GM15510 (cell line): ENCODE data around the gene THOC7.

ENCODE experiments used
- POLR2A ChIP-seq: IDR thresholded peaks from 3 replicates; pipeline ENCODE4 v1.6.1; 2011; ENCODE audit warnings: borderline replicate concordance; ENCODE audit not compliant: insufficient read length; ENCODE audit errors: extremely low read depth

Gene THOC7

DNA sequence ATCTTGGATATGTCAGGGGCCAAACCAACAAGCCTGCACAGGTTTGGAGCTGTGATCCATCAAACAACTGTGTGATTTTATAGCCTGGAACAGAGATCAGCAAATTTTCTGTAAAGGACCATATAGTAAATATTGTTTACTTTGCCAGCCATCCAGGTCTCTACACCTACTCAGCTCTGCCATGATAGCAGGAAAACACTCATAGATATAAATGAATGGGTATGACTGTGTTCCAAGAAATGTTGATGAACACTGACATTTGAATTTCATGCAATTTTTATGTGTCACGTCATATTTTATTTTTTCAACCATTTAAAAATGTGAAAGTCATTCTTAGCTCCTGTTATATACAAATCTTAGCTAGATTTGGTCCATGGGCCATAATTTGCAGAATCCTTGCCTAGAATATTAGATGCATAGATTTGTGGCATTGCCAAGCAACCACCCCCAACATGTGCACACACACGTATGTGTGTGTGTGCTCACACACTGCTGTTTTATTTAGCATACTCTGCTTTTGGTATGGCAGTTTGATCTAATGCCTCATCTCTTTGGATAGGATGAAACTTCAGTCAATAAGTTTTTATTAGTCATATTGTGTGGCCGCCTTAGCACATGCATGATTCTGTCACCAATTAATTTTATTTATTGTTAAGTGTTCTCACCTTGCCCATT is 6.5 kb upstream of the THOC7 start:
- TF ChIP-seq POLR2A: no peak

DNA sequence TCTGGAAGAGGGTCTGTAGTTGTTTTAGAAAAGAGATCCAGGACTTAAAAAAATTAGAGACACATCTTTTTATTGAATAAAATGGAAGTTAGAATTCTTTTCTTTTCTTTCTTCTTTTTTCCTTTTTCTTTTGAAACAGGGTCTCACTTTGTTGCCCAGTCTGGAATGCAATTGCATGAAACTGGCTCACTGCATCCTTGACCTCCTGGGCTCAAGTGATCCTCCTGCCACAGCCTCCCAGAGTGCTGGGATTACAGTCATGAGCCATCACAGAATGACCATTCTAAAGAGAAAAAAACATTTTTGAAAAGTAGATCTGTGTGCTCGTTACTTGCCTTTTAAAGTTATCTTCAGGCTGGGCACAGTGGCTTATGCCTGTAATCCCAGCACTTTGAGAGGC is 3.6 kb upstream of the THOC7 start:
- TF ChIP-seq POLR2A: no peak

DNA sequence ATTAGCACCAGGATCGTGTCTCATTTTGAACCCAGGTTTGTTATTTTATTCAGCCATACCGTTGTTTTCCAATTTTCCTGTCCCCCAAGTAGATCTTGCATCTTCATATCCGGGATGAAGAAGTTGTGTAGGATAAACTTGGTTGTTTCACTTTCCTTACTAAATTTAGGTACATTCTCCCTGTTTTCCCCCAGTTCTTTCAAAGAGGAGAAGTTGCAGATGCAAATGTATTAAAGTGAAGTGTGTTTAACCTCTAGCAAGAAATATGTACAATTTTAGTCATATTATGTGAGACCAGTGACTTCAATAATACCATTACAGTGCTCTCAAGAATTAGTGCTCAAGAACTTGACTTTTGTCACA is 1.3 kb upstream of the THOC7 start:
- TF ChIP-seq POLR2A: no peak

DNA sequence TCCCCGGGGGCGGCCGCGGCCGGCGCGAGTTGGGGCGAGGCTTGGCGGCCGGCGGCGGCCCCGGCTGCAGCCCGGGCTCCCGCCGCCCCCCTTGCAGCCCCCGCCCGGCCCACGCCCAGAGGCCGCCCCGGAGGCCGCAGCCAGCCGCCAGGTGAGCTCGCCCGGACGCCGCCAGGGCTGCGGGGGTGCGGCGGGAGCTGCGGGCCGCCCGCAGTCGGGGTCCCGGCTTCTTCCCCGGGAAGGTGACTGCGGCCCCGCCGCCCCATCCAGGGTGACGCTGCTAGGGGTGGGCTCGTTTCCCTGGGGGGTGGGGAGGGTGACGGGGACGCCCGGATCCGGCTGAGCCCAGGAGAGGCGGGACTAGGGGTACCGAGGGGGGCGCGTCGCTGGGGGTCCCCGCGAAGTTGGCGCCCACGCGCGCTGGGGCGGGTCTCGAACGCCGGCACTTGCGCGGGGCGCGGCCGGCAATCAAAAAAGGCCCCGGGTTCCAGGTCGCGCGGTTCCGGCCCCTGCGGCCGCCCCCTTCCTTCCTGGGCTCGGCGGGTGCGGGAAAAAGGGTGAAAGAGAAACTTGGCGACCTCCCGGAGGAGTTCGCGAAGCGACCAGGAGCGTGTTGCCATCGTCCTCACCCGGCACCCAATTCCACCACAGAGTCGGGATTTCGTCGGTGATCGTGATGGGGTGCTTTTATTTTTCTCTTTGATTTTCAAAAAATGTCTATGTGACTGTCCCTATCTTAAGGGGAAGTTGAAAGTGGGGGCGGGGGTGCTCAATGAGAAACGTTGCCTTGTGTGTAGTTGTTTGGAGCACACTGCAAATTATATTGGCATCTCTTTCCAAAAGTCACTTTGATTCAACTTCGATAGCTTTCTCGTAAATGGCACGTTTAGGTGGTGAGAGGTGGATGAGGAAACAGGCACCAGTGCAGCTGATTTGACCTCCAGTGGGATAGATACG is 681 bp upstream of the THOC7 start:
- no peak for TF ChIP-seq POLR2A

DNA sequence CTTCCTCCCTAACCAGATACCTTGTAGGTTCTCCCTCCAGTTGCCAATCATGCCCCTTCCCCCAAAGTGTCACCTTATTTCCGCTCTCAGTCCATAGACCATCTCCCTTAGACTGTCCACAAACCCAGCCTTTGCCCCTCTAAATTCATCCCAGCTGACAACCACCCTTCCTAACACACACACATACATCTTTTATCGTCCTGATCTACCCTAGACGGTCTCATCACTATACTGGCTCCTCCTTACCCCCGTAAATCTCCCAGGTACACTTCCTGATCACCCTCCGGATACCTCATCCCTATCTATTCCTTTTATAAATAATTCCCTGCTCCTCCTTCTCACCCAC is 828 bp downstream of the THOC7 start:
- TF ChIP-seq POLR2A: no peak

DNA sequence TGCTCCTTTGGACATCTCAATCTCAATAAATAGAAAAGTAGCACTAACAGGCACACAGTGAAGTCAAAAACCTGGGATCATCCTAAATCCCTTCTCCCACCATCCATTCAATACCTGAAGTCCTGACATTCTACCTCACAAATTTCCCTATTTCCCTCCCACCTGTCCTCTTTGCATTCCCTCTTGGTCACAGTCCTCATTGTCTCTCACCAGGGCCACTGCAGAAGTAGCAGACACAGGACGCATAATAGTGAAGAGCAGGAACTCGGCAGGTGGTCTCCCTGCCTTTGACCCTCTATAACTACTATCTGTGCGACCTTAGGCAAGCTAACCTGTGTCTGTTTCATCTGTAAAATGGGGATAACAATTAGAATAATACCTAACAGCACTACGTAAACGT is 2.3 kb downstream of the THOC7 start:
- no peak for TF ChIP-seq POLR2A

DNA sequence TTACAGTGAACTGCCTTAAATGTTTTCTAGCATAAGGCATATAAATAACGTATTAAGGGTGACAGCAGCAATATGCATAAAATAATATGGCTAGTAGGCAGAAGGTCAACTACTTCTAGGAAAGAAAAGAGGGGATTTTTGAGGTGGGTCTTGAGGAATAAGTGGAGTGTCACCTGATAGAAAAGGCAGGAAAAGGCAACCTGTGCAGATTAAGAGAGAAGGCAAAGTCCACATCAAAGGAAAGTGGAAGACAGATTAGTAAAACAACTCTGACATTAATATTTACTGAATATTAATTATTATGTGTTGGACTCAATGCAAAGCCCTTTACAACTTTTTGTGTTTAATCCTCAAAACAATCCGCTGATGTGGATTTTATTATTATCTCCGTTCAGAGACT is 2.8 kb downstream of the THOC7 start:
- no peak for TF ChIP-seq POLR2A

DNA sequence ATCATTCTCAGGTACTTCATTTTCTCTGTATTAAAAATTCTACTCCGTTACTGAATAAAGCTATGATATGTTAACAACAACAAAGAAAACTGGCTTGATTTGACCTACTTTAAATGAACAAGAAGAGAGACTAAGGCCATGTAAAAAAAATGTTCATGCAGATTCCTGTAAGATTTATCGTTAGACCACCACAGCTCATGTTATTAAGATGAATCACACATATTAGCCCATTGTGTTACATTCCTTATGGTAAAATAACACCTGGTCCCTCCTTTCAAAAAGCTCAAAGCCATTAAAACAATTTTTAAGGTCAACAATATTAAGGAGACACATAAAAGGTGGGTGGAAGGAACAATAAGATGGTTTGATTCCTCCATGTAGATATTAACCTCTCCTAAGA is 6.3 kb downstream of the THOC7 start:
- TF ChIP-seq POLR2A: no peak

DNA sequence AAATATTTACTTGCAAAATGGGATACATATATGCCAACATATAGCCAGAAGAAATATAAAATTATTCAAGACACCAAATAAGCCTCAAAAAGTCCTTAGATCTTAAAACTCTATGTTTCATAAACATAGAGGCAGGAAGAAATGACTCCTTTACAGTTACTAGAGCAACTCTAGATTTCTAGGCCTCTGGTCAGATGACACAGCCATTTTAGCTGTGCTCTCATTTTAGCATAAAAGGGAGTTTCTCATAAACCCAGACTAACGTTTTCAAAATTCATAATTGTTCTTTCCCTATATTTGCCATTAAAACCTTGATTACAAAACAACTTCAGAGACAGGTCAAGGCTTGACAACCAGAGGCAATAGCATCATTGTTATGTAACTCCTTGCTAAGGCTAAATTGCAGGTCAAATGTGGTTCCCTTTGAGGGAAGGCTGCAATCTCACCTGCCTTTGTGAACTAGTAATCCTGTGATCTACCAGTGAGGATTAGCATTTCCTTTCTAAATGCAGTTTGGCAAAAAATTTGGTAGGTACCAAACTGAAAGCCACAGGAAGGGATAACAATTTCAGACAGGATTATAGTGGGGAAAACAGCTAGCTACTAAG is 8.2 kb downstream of the THOC7 start:
- no peak for TF ChIP-seq POLR2A

DNA sequence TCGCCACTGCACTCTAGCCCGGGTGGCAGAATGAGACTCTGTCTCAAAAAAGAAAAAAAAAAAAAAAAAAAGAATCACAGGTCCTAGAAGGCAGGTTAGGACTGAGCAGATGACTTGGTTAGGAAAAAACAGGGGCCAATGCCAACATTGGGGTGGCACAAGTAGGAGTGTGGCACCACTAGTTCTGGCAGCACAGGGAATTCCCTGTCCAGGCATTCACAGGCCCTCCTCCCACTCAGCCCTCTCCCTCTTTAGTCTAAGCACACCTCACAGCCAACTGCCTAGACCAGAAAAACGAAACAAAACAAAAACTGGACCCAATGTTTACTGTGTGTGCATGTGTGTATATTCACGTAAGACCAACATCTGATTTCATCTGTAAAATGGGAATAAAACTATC is 10.5 kb downstream of the THOC7 start:
- TF ChIP-seq POLR2A: no peak

DNA sequence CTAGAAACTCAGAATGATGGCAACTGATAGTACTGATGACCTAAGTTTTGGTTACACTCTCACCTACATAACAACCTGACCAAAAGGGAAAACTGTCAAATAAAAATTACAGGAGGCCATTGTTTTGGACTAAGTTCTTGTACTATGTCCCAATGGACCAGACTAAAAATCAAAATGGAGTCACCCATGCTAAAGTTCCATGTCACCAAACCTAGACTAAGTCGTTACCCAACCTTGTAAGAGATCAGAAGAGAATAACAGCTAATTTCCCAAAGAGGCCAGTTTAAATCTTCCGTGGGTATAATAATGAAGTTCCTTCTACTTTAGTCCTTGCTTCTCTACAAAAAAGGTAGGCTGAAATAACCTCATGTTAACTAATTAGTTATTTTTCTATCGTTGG is 12.3 kb downstream of the THOC7 start:
- no peak for TF ChIP-seq POLR2A

DNA sequence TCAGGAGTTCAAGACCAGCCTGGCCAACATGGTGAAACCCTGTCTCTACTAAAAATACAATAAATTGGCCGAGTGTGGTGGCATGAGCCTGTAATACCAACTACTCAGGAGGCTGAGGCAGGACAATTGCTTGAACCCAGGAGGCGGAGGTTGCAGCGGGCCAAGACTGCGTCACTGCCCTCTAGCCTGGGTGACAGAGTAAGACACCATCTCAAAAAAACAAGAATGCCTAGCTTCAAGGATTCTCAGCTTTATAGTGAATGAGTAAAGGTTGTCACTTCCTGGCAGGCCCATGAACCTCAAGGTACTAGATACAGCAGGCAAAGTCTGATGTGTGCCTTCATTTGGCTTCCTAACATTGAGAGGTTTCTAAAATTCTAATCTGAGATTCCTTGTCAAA is 14.4 kb downstream of the THOC7 start:
- no peak for TF ChIP-seq POLR2A

DNA sequence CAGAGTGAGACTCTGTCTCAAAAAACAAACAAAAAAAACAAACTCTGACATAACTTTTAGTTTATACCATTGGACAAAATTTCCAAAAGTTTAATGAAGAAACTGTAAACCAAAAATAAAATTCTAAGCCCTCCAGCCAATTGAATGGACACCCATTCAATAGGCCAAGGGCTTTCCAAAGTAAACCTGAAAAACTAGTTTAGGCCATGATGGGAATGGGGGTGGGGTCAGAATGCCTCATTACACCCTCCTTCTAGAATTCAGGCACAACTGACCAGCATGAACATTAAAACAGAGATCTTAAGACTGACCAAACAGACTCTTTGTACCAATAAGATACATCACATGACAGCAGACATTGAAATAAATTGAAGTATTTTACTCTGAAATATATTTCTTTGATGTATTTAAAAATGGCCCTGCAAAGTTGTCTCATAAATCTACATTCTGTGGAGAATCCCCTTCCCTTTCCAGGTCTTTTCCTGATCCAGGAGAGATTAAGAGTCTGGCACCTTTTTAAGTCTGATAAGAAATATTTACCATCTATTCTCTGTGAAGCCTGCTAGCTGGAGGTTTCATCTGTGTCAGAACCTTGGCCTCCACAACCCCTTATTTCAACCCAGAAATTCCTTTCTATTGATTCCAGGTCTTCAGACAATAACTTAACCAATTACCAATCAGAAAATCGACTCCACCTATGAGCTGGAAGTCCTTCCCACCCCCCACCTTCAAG is 15.7 kb downstream of the THOC7 start:
- no peak for TF ChIP-seq POLR2A

DNA sequence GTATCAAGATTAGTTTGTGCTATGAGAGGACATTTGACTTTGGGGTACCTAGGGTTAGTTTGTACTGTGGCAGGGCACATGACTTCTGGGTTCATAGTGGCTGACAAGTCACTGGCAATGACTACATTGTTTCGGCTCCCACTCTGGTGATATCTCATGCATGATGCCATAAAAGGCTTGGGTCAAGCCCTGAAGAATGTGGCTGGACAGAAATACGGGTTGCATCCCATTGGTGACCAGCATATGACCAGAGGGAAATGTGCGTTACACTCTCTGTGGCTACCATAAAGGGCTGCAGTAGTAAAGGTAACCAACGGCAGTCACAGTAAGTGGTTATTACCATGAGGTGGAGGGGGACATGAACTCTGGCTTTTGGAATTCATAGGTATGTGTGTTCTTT is 18.4 kb downstream of the THOC7 start:
- no peak for TF ChIP-seq POLR2A

DNA sequence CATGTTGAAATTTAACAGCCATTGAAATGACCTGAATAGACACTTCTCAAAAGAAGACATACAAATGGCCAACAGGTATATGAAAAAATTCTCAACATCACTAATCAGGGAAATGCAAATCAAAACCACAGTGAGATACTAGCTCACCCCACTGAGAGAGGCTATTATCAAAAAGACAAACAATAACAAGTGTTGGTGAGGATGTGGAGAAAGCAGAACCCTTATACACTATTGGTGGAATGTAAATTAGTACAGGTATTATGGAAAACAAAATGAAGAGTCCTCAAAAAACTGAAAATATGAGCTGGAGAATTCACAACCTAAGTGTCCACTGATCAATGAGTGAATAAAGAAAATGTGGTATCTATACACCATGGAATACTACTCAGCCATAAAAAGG is 21.5 kb downstream of the THOC7 start:
- TF ChIP-seq POLR2A: no peak
